PC-3 (cell line): ENCODE data around the gene NCOA7.

Experiments used
- EZH2 ChIP-seq: fragments of 300-600 bp; sonication (generic); IDR thresholded peaks from one replicate; pipeline ENCODE4 v1.6.1; 2017; ENCODE audit warnings: antibody characterized with exemption, mild to moderate bottlenecking, low read length; ENCODE audit not compliant: unreplicated experiment
- EZH2phosphoT487 ChIP-seq: fragments of 300-600 bp; sonication (generic); IDR thresholded peaks from 2 replicates; pipeline ENCODE4 v1.6.1; 2018; ENCODE audit warnings: mild to moderate bottlenecking, antibody characterized with exemption, low read length, borderline replicate concordance
- TF ChIP-seq, protein P1 (sequence below): fragments of 300-600 bp; sonication (generic); conservative IDR thresholded peaks from 2 replicates; pipeline ENCODE4 v1.5.1; 2017; ENCODE audit warnings: antibody characterized with exemption, low read depth, mild to moderate bottlenecking, low read length

DNA sequence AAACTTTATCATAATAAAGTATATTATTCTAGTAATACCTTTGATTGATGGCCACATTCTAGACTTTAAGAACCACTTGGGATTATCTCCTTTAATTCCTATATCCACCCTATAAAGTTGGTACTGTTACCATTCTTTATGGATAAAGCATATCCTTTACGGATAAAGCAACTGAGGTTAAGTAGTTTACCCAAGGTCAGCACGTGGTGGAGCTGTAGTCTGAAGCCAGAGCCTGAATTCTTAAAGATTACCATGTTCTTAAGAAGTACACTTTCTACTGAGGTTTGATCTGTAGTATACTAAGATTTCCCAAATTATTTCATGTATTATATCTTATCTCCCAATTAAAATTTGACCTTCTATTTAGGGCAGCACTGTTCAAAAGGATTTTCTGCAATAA lies 3.0 kb upstream of the NCOA7 start:
- TF ChIP-seq, protein P1, sequence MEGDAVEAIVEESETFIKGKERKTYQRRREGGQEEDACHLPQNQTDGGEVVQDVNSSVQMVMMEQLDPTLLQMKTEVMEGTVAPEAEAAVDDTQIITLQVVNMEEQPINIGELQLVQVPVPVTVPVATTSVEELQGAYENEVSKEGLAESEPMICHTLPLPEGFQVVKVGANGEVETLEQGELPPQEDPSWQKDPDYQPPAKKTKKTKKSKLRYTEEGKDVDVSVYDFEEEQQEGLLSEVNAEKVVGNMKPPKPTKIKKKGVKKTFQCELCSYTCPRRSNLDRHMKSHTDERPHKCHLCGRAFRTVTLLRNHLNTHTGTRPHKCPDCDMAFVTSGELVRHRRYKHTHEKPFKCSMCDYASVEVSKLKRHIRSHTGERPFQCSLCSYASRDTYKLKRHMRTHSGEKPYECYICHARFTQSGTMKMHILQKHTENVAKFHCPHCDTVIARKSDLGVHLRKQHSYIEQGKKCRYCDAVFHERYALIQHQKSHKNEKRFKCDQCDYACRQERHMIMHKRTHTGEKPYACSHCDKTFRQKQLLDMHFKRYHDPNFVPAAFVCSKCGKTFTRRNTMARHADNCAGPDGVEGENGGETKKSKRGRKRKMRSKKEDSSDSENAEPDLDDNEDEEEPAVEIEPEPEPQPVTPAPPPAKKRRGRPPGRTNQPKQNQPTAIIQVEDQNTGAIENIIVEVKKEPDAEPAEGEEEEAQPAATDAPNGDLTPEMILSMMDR: 0 out of 2 replicates have a peak, but pooled peaks have one; percentile 31
- TF ChIP-seq EZH2phosphoT487 (no peak), EZH2 (no peak)
